ENCODE results near the gene HCK. TPM values are rescaled to one million over a fixed set of nuclear protein-coding genes. Genes with fewer than 3 reads are reported as not detected.

HCK gene
- polyA plus RNA-seq, 1 experiment, result 0.05 TPM

GRCh38 chr20:32062776-32063170, 10.7 kb downstream of the HCK start:
- H3K27me3 ChIP-seq (ENCODE audit: control insufficient read depth, insufficient read depth, low read length), result peaks cover 15% of the 10 kb centered on the region
- CTCF ChIA-PET, result interaction anchor here (1.0 to 1.4 kb wide), 3 partner anchors 11 to 216 kb away, joined by 3 to 4 read pairs (median 3); no protein-coding TSS in a partner anchor
- TF ChIP-seq CTCF (IDR thresholded peaks at IDR 0.05; ENCODE audit: insufficient read depth, low read depth, low read length), result no peak
- H3K36me3 ChIP-seq (ENCODE audit: control insufficient read depth, insufficient read depth, low read length), result no peaks in the 10 kb centered on the region
- POLR2A ChIA-PET, result interaction anchor here (0.5 kb wide), 1 partner anchor 382 kb away, joined by 3 read pairs; no protein-coding TSS in a partner anchor
- DNase-seq (ENCODE audit: low read depth), result no peak
- no peak overlapping the region for H3K4me3 ChIP-seq (ENCODE audit: low read depth, low read length)

GRCh38 chr20:32063695-32064094, 11.7 kb downstream of the HCK start:
- POLR2A ChIA-PET, result no interaction called here
- no peak for DNase-seq (ENCODE audit: low read depth)
- TF ChIP-seq CTCF (IDR thresholded peaks at IDR 0.05; ENCODE audit: insufficient read depth, low read depth, low read length), result no peak
- H3K27me3 ChIP-seq (ENCODE audit: control insufficient read depth, insufficient read depth, low read length), result peaks cover 13% of the 10 kb centered on the region
- H3K4me3 ChIP-seq (ENCODE audit: low read depth, low read length), result no peak overlapping the region
- no peaks in the 10 kb centered on the region for H3K36me3 ChIP-seq (ENCODE audit: control insufficient read depth, insufficient read depth, low read length)
- CTCF ChIA-PET, result interaction anchor here (1.0 to 1.6 kb wide), 2 partner anchors 28 to 29 kb away, joined by 3 to 5 read pairs; no protein-coding TSS in a partner anchor

- CTCF ChIA-PET, result interaction anchor here (1.0 to 1.6 kb wide), 2 partner anchors 28 to 29 kb away, joined by 3 to 5 read pairs; no protein-coding TSS in a partner anchor
- no peak for DNase-seq (ENCODE audit: low read depth)
- POLR2A ChIA-PET, result no interaction called here
- peaks cover 10% of the 10 kb centered on the region for H3K27me3 ChIP-seq (ENCODE audit: control insufficient read depth, insufficient read depth, low read length)
- no peaks in the 10 kb centered on the region for H3K36me3 ChIP-seq (ENCODE audit: control insufficient read depth, insufficient read depth, low read length)
- no peak for TF ChIP-seq CTCF (IDR thresholded peaks at IDR 0.05; ENCODE audit: insufficient read depth, low read depth, low read length)
- H3K4me3 ChIP-seq (ENCODE audit: low read depth, low read length), result no peak overlapping the region
These were observed 12.6 kb downstream of the HCK start for GRCh38 chr20:32064667-32065066.

- peaks cover under 1% of the 10 kb centered on the region; the same call in 1 of the 2 replicates for H3K27me3 ChIP-seq (ENCODE audit: control insufficient read depth, insufficient read depth, low read length)
- TF ChIP-seq CTCF (IDR thresholded peaks at IDR 0.05; ENCODE audit: insufficient read depth, low read depth, low read length), result no peak
- H3K36me3 ChIP-seq (ENCODE audit: control insufficient read depth, insufficient read depth, low read length), result no peaks in the 10 kb centered on the region
- ChIA-PET CTCF (interaction anchor here (0.6 to 3.2 kb wide), 5 partner anchors 24 to 347 kb away, joined by 3 to 14 read pairs (median 4); no protein-coding TSS in a partner anchor), POLR2A (interaction anchor here (0.6 to 0.7 kb wide), 2 partner anchors 472 to 560 kb away, joined by 7 read pairs; no protein-coding TSS in a partner anchor)
- peak; percentile 96 for DNase-seq (ENCODE audit: low read depth)
- no peak overlapping the region for H3K4me3 ChIP-seq (ENCODE audit: low read depth, low read length)
These were observed 15.3 kb downstream of the HCK start for GRCh38 chr20:32067234-32067821.

GRCh38 chr20:32068174-32068573, 16.1 kb downstream of the HCK start:
- DNase-seq (ENCODE audit: low read depth), result no peak
- no peaks in the 10 kb centered on the region for H3K36me3 ChIP-seq (ENCODE audit: control insufficient read depth, insufficient read depth, low read length)
- TF ChIP-seq CTCF (IDR thresholded peaks at IDR 0.05; ENCODE audit: insufficient read depth, low read depth, low read length), result no peak
- POLR2A ChIA-PET, result no interaction called here
- CTCF ChIA-PET, result interaction anchor here (1.4 to 3.2 kb wide), 2 partner anchors 23 to 37 kb away, joined by 4 to 14 read pairs; no protein-coding TSS in a partner anchor
- no peaks in the 10 kb centered on the region; the same call in 1 of the 2 replicates for H3K27me3 ChIP-seq (ENCODE audit: control insufficient read depth, insufficient read depth, low read length)
- H3K4me3 ChIP-seq (ENCODE audit: low read depth, low read length), result no peak overlapping the region
